ENCODE results near the gene ACSL3.

- no peak for TF ChIP-seq POLR2A (IDR thresholded peaks at IDR 0.05; ENCODE audit: low read depth)
- TF ChIP-seq, protein P1, sequence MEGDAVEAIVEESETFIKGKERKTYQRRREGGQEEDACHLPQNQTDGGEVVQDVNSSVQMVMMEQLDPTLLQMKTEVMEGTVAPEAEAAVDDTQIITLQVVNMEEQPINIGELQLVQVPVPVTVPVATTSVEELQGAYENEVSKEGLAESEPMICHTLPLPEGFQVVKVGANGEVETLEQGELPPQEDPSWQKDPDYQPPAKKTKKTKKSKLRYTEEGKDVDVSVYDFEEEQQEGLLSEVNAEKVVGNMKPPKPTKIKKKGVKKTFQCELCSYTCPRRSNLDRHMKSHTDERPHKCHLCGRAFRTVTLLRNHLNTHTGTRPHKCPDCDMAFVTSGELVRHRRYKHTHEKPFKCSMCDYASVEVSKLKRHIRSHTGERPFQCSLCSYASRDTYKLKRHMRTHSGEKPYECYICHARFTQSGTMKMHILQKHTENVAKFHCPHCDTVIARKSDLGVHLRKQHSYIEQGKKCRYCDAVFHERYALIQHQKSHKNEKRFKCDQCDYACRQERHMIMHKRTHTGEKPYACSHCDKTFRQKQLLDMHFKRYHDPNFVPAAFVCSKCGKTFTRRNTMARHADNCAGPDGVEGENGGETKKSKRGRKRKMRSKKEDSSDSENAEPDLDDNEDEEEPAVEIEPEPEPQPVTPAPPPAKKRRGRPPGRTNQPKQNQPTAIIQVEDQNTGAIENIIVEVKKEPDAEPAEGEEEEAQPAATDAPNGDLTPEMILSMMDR (IDR thresholded peaks at IDR 0.05): no peak
Measured at GRCh38 chr2:222862909-222863544, 2.2 kb downstream of the ACSL3 start.
